ENCODE results near the gene HMGN3.

The HMGN3 gene

GRCh38 chr6:79225717-79226599, 8.5 kb downstream of the HMGN3 start:
- TF ChIP-seq, protein P1, sequence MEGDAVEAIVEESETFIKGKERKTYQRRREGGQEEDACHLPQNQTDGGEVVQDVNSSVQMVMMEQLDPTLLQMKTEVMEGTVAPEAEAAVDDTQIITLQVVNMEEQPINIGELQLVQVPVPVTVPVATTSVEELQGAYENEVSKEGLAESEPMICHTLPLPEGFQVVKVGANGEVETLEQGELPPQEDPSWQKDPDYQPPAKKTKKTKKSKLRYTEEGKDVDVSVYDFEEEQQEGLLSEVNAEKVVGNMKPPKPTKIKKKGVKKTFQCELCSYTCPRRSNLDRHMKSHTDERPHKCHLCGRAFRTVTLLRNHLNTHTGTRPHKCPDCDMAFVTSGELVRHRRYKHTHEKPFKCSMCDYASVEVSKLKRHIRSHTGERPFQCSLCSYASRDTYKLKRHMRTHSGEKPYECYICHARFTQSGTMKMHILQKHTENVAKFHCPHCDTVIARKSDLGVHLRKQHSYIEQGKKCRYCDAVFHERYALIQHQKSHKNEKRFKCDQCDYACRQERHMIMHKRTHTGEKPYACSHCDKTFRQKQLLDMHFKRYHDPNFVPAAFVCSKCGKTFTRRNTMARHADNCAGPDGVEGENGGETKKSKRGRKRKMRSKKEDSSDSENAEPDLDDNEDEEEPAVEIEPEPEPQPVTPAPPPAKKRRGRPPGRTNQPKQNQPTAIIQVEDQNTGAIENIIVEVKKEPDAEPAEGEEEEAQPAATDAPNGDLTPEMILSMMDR (conservative IDR thresholded peaks at IDR 0.05), result no peak
- TF ChIP-seq ZFX (IDR thresholded peaks at IDR 0.05), result no peak
- H3K27ac ChIP-seq, result no peak overlapping the region

GRCh38 chr6:79223611-79224404, 10.7 kb downstream of the HMGN3 start:
- no peak overlapping the region for H3K27ac ChIP-seq
- TF ChIP-seq, protein P1 (conservative IDR thresholded peaks at IDR 0.05), result no peak
- TF ChIP-seq ZFX (IDR thresholded peaks at IDR 0.05), result no peak

- TF ChIP-seq, protein P1 (conservative IDR thresholded peaks at IDR 0.05), result no peak
- no peak for TF ChIP-seq ZFX (IDR thresholded peaks at IDR 0.05)
- no peak overlapping the region for H3K27ac ChIP-seq
Measured at GRCh38 chr6:79215213-79215824, 19.2 kb downstream of the HMGN3 start.

- TF ChIP-seq, protein P1 (conservative IDR thresholded peaks at IDR 0.05), result no peak
- TF ChIP-seq ZFX (IDR thresholded peaks at IDR 0.05), result no peak
- H3K27ac ChIP-seq, result no peak overlapping the region
Measured at GRCh38 chr6:79212859-79213258, 21.6 kb downstream of the HMGN3 start.

DNA sequence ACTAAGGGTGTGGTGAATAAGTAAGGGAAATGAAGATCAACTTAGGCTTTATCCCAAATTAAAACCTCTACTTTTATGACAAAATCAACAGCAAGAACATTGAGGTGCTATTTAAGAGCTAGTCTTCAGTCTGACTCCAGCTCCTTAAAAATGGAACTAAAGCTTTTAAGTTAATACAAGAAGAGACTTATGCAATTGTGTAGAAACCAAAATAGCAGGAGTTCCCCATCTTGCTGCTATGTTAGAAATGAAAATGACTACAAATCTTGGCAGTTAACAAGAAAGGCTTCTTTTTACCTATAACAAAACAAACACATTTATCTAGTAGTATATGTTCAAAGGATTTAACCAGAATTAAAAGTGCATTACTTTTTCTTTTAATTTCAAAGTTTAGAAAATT, 25.7 kb downstream of the HMGN3 start:
- TF ChIP-seq ZFX (IDR thresholded peaks at IDR 0.05), result no peak
- H3K27ac ChIP-seq, result no peak overlapping the region

DNA sequence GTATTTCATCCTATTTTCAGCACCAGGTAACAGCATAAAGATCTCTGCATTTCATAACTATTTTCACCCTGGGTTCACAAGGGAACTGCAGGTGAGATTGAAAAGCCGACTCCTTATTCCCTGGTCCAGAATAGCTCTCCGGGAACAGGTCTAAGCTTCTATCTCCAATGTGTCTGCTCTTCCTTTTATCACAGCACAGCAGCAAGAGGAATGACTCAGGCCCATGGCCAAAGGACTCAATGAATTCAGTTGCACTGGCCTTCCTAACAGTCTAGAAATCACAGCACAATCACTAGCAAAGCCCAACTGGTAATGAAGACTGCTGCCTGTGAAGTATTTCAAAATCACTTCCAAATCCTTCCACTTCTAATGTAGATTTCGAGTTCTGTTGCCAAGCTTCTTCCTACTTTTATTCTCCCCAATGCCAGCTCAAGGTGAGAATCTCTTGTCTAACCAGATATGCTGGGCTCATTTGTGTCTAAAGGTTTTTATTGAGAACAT, 30.7 kb downstream of the HMGN3 start:
- TF ChIP-seq ZFX (IDR thresholded peaks at IDR 0.05), result no peak
- TF ChIP-seq, protein P1 (conservative IDR thresholded peaks at IDR 0.05), result no peak
- H3K27ac ChIP-seq, result no peak overlapping the region

DNA sequence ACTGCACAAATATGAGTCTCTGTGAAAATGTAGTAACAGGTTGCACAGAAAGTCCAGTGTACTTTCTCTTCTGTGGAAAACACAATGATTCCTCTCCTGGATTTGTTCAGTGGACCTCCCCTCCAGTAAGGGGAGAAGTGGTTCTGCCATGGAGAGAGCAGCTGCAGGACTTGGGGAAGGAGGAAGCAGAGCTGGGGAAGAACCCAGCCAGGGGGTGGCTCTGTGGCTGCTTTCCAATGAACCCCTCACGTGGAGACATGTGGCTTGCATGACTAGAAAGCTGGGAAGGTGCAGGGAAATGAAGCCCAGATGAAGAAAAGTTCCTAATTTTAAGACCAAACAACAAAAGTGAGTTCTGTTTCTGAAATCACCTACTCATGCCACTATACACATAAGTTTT, 31.9 kb downstream of the HMGN3 start:
- no peak overlapping the region for H3K27ac ChIP-seq
- TF ChIP-seq, protein P1 (conservative IDR thresholded peaks at IDR 0.05), result no peak
- TF ChIP-seq ZFX (IDR thresholded peaks at IDR 0.05), result no peak

Measured in C4-2B (cell line).